Gastrocnemius medialis (tissue), 4 donors: Measurements from ENCODE around the gene RPL4.
A peak's percentile ranks its signal among the peaks of the same experiment; 100 is the strongest.

Experiments
- CTCF ChIP-seq, 5 experiments: fragments of 450-650 bp in 3 of 5; fragments of 200-600 bp in 2 of 5; sonication (generic) in 2 of 5; IDR thresholded peaks in 4 of 5; conservative IDR thresholded peaks in 1 of 5; 1 replicate in 4 of 5; 2 replicates in 1 of 5; pipeline ENCODE4 v1.5.1; 2016 to 2019; ENCODE audit warnings: antibody characterized with exemption in 5 of 5, mild to moderate bottlenecking in 3 of 5, moderate library complexity in 3 of 5
- POLR2A ChIP-seq, 2 donors: fragments of 450-650 bp; IDR thresholded peaks; one replicate each; pipeline ENCODE4 v1.6.1; 2017; ENCODE audit warnings: antibody characterized with exemption in 2 of 2, mild to moderate bottlenecking in 2 of 2, moderate library complexity in 2 of 2

DNA sequence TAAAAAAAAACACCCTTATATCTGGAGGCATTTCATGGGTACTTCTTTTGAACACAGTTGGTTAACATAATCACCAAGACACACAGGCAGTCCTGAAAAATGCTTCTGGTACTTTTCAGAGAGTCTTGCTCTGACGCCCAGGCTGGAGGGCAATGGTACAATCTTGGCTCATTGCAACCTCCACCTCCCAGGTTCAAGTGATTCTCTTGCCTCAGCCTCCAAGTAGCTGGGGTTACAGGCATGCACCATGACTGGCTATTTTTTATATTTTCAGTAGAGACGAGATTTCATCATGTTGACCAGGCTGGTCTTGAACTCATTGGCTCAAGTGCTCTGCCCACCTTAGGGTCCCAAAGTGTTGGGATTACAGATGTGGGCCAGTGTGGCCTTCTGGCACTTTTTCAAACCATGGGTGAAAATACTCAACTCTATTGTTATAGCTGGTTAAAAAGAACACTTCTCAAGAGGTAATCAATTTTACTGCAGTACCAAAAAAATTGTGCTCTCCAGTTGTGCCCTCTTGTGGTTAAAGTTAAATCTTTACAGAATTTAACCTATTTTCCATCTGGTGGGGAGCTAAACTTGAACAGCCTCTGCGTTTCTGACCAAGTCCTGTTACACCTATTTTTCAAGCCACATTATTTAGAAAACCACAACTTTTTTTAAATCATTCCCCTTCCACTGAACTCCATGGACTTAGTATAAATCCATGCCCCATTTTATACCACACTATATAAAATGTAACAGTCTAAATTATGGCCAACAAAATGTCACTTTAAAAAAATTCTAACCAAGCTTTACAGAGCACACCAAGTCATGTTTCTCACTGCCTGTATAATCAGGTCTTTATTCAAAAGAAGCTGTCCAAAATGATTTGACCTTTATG, 5.9 kb downstream of the RPL4 start:
- TF ChIP-seq CTCF (IDR thresholded peaks at IDR 0.05 in 4 of 5, conservative IDR thresholded peaks at IDR 0.05 in 1 of 5): peak in 2 of 5 experiments; percentile 15 to 26
- no peak for TF ChIP-seq POLR2A (IDR thresholded peaks at IDR 0.05)
